SK-N-SH (cell line): ENCODE results near the gene MTA2.

Experiments used
- EP300 ChIP-seq, 2 experiments: IDR thresholded peaks; 2 replicates each; pipeline versions ENCODE4 v1.4.0 to v1.6.1; 2012; ENCODE audit warnings: borderline replicate concordance in 1 of 2, low read depth in 1 of 2, low read length in 1 of 2
- EZH2phosphoT487 ChIP-seq: fragments of 200-600 bp; sonication (generic); IDR thresholded peaks from 2 replicates; pipeline ENCODE4 v1.6.1; 2017; ENCODE audit warnings: low read depth, mixed run types, mild to moderate bottlenecking, antibody characterized with exemption, moderate library complexity, borderline replicate concordance
- GATA2 ChIP-seq: sonication (generic); formaldehyde crosslinking; IDR thresholded peaks from 2 replicates; pipeline ENCODE4 v1.5.0; 2020; ENCODE audit warnings: mild to moderate bottlenecking, missing genetic modification reagents
- MAX ChIP-seq: IDR thresholded peaks from 2 replicates; pipeline ENCODE4 v1.4.0; 2012; ENCODE audit warnings: low read depth
- POLR2AphosphoS5 ChIP-seq: IDR thresholded peaks from 2 replicates; pipeline ENCODE4 v1.6.1; 2012; ENCODE audit warnings: low read depth, low read length
- RFX5 ChIP-seq: IDR thresholded peaks from 2 replicates; pipeline ENCODE4 v1.6.1; 2012; ENCODE audit warnings: mild to moderate bottlenecking, improper control_type of control experiment, low read length
- SMC3 ChIP-seq: IDR thresholded peaks from 2 replicates; pipeline ENCODE4 v1.6.1; 2012; ENCODE audit warnings: low read depth, low read length, improper control_type of control experiment
- TAF1 ChIP-seq: IDR thresholded peaks from 2 replicates; pipeline ENCODE4 v1.6.1; 2012; ENCODE audit warnings: low read depth, mild to moderate bottlenecking, low read length, moderate library complexity, borderline replicate concordance
- TF ChIP-seq, protein P1 (sequence below): fragments of 200-600 bp; sonication (generic); IDR thresholded peaks from 2 replicates; pipeline ENCODE4 v1.6.1; 2017; ENCODE audit warnings: antibody characterized with exemption, mild to moderate bottlenecking, moderate library complexity

- TF ChIP-seq GATA2 (CRISPR knock-in tag), result no peak
- TF ChIP-seq, protein P1, sequence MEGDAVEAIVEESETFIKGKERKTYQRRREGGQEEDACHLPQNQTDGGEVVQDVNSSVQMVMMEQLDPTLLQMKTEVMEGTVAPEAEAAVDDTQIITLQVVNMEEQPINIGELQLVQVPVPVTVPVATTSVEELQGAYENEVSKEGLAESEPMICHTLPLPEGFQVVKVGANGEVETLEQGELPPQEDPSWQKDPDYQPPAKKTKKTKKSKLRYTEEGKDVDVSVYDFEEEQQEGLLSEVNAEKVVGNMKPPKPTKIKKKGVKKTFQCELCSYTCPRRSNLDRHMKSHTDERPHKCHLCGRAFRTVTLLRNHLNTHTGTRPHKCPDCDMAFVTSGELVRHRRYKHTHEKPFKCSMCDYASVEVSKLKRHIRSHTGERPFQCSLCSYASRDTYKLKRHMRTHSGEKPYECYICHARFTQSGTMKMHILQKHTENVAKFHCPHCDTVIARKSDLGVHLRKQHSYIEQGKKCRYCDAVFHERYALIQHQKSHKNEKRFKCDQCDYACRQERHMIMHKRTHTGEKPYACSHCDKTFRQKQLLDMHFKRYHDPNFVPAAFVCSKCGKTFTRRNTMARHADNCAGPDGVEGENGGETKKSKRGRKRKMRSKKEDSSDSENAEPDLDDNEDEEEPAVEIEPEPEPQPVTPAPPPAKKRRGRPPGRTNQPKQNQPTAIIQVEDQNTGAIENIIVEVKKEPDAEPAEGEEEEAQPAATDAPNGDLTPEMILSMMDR, result no peak
- no peak for TF ChIP-seq POLR2AphosphoS5
- no peak for TF ChIP-seq RFX5
- no peak for TF ChIP-seq EZH2phosphoT487
- TF ChIP-seq MAX, result no peak
- no peak for TF ChIP-seq EP300 (IDR thresholded peaks at IDR 0.05; ENCODE audit: borderline replicate concordance in 1 of 2, low read depth in 1 of 2, low read length in 1 of 2)
- no peak for TF ChIP-seq TAF1
- no peak for TF ChIP-seq SMC3
Observed at GRCh38 chr11:62604460-62605120, 2.9 kb upstream of the MTA2 start.
